HepG2 (cell line): Measurements from ENCODE around the gene SLC9A8. TPM values are rescaled to one million over a fixed set of nuclear protein-coding genes. Genes with fewer than 3 reads are reported as not detected.
A peak's percentile ranks its signal among the peaks of the same experiment; 100 is the strongest.

Experiments used
- ATAC-seq: fragments of 200-7000 bp; cut with Tn5 transposase; 3 replicates; pipeline ENCODE4 v1.9.1; 2020; ENCODE audit warnings: mild to moderate bottlenecking, moderate library complexity
- BruUV-seq: library from RNA; stranded (reverse); fragments of 400-500 nt; replicated peaks from 2 replicates; lab custom pipeline; 2021; lab: Mats Ljungman, UMichigan
- CTCF ChIA-PET: fragments of 300-600 bp; formaldehyde crosslinking; extraction: SDS; loops from one replicate; lab custom pipeline; 2021; ENCODE audit warnings: low total read pairs, inconsistent platforms, low intra/inter-chr PET ratio; lab: Yijun Ruan, JAX
- POLR2A ChIA-PET: fragments of 350-600 bp; sonication (Branson Sonifier 250); formaldehyde crosslinking; loops from one replicate; lab custom pipeline; 2020; ENCODE audit warnings: antibody characterized with exemption, inconsistent platforms; lab: Yijun Ruan, JAX
- DNase-seq: peaks from one replicate; pipeline ENCODE4 v3.0.0-alpha.2; 2015; ENCODE audit warnings: low spot score
- FAIRE-seq: peaks from 3 replicates; lab custom pipeline; 2011; peaks lifted over from hg19 to GRCh38; lab: Jason Lieb, UNC
- H2AFZ ChIP-seq: one replicate; pipeline ENCODE4 v1.6.1; 2011; ENCODE audit warnings: low read length, inconsistent platforms
- H3K27ac ChIP-seq: fragments of 300-600 bp; 3 replicates; pipeline ENCODE4 v1.8.0; 2011; ENCODE audit warnings: mixed run types, mild to moderate bottlenecking, mixed read lengths, low read length, inconsistent platforms; ENCODE audit not compliant: insufficient read depth; ENCODE audit errors: extremely low read length
- H3K27me3 ChIP-seq, 2 experiments: fragments of 200-600 bp in 1 of 2; 2 replicates in 1 of 2; 3 replicates in 1 of 2; pipeline versions ENCODE4 v1.6.0 to v1.8.0; 2011; ENCODE audit warnings: low read length in 2 of 2, mild to moderate bottlenecking in 2 of 2, moderate library complexity in 2 of 2, inconsistent platforms in 1 of 2; ENCODE audit not compliant: insufficient read depth in 2 of 2, control insufficient read depth in 1 of 2
- H3K36me3 ChIP-seq, 2 experiments: fragments of 200-600 bp in 1 of 2; replicated peaks in 1 of 2; 2 replicates in 1 of 2; 3 replicates in 1 of 2; pipeline versions ENCODE4 v1.5.1 to v1.8.0; 2011; ENCODE audit warnings: low read length in 2 of 2, inconsistent platforms in 1 of 2; ENCODE audit not compliant: insufficient read depth in 2 of 2, control insufficient read depth in 1 of 2
- H3K4me1 ChIP-seq: 2 replicates; pipeline ENCODE4 v1.5.1; 2012; ENCODE audit warnings: low read length, inconsistent platforms; ENCODE audit not compliant: insufficient read depth
- H3K4me2 ChIP-seq: 2 replicates; pipeline ENCODE4 v1.6.0; 2011; ENCODE audit warnings: low read depth, low read length, inconsistent platforms
- H3K4me3 ChIP-seq, 3 experiments: fragments of 200-600 bp in 1 of 3; sonication (generic), shearing (Covaris generic) in 1 of 3; replicated peaks in 1 of 3; 2 replicates each; pipeline ENCODE4 v1.5.1; 2011 to 2016; ENCODE audit warnings: low read length in 3 of 3, inconsistent platforms in 2 of 3, low read depth in 2 of 3, mild to moderate bottlenecking in 2 of 3, control low read depth in 1 of 3, mixed read lengths in 1 of 3; ENCODE audit not compliant: insufficient read depth in 1 of 3
- H3K79me2 ChIP-seq: one replicate; pipeline ENCODE4 v1.6.1; 2011; ENCODE audit warnings: low read length, inconsistent platforms; ENCODE audit not compliant: insufficient read depth
- H3K9ac ChIP-seq: 2 replicates; pipeline ENCODE4 v1.6.0; 2011; ENCODE audit warnings: mild to moderate bottlenecking, low read depth, low read length, inconsistent platforms; ENCODE audit not compliant: insufficient read depth
- H3K9me3 ChIP-seq: 2 replicates; pipeline ENCODE4 v1.5.1; 2012; ENCODE audit warnings: mild to moderate bottlenecking, low read length
- H4K20me1 ChIP-seq: 2 replicates; pipeline ENCODE4 v1.6.0; 2011; ENCODE audit warnings: inconsistent platforms, mild to moderate bottlenecking, low read length, moderate library complexity; ENCODE audit not compliant: insufficient read depth
- ETV5 ChIP-seq: IDR thresholded peaks from 2 replicates; pipeline ENCODE4 v1.6.1; 2018; ENCODE audit warnings: missing biosample characterization, missing genetic modification reagents, inconsistent platforms, borderline replicate concordance
- KLF12 ChIP-seq: sonication (generic); formaldehyde crosslinking; IDR thresholded peaks from 2 replicates; pipeline ENCODE4 v1.4.0; 2020; ENCODE audit warnings: missing genetic modification reagents, borderline replicate concordance
- MIXL1 ChIP-seq: IDR thresholded peaks from 2 replicates; pipeline ENCODE4 v1.6.1; 2016
- MTF2 ChIP-seq: sonication (generic); formaldehyde crosslinking; IDR thresholded peaks from 2 replicates; pipeline ENCODE4 v1.5.0; 2020; ENCODE audit warnings: missing genetic modification reagents, borderline replicate concordance
- PAX8 ChIP-seq: sonication (generic); formaldehyde crosslinking; IDR thresholded peaks from 2 replicates; pipeline ENCODE4 v1.8.0; 2022; ENCODE audit warnings: mild to moderate bottlenecking, missing genetic modification reagents, borderline replicate concordance
- ZKSCAN8 ChIP-seq: IDR thresholded peaks from 2 replicates; pipeline ENCODE4 v1.6.1; 2016; ENCODE audit warnings: borderline replicate concordance, missing genetic modification reagents, missing compliant biosample characterization
- ZNF124 ChIP-seq: sonication (generic); formaldehyde crosslinking; IDR thresholded peaks from 2 replicates; pipeline ENCODE4 v1.4.0; 2020; ENCODE audit warnings: missing genetic modification reagents
- ZNF543 ChIP-seq: sonication (generic); formaldehyde crosslinking; IDR thresholded peaks from 2 replicates; pipeline ENCODE4 v1.4.0; 2020; ENCODE audit warnings: mild to moderate bottlenecking, missing genetic modification reagents
- ZNF580 ChIP-seq: IDR thresholded peaks from 2 replicates; pipeline ENCODE4 v1.6.1; 2016; ENCODE audit warnings: low read depth, borderline replicate concordance
- ZNF670 ChIP-seq: sonication (generic); formaldehyde crosslinking; IDR thresholded peaks from 2 replicates; pipeline ENCODE4 v1.8.0; 2022; ENCODE audit warnings: mild to moderate bottlenecking, missing genetic modification reagents, borderline replicate concordance
- ZNF704 ChIP-seq: sonication (generic); formaldehyde crosslinking; IDR thresholded peaks from 2 replicates; pipeline ENCODE4 v1.8.1; 2023; ENCODE audit warnings: mild to moderate bottlenecking, inconsistent platforms, moderate library complexity, missing genetic modification reagents, borderline replicate concordance
- ZNF891 ChIP-seq: sonication (generic); formaldehyde crosslinking; IDR thresholded peaks from 2 replicates; pipeline ENCODE4 v1.5.0; 2020; ENCODE audit warnings: mild to moderate bottlenecking, missing genetic modification reagents
- ZZZ3 ChIP-seq: sonication (generic); formaldehyde crosslinking; IDR thresholded peaks from 2 replicates; pipeline ENCODE4 v1.4.0; 2020; ENCODE audit warnings: missing genetic modification reagents, mild to moderate bottlenecking, borderline replicate concordance
- WGBS: methylation state at CpG from one replicate; pipeline ENCODE4 v1.1.6; 2017; ENCODE audit warnings: low lambda C conversion rate; 5-methylcytosine and 5-hydroxymethylcytosine counted together
- in situ Hi-C: cut with HindIII; loops from 2 replicates; pipeline ENCODE4 v1.10.0; 2017; ENCODE audit warnings: low pct_unique_long_range_greater_than_20kb; ENCODE audit not compliant: extremely low pct_ligation_motif_present
- intact Hi-C: fragments of 100-400 bp; cut with micrococcal nuclease; formaldehyde crosslinking; loops from one replicate; pipeline ENCODE4 v1.10.0; 2022; ENCODE audit not compliant: unreplicated experiment
- polyA plus RNA-seq, 8 experiments: library from polyadenylated mRNA; depleted of rRNA in 3 of 8; stranded (reverse) in 7 of 8; unstranded in 1 of 8; fragments of >200 nt; fragmentation: Illumina TruSeq in 4 of 8; extraction: Trizol in 4 of 8; gene quantifications; 2 replicates each; pipeline versions ENCODE4 v1.2.1 to v1.2.3, GENCODE V29; 2011 to 2016; ENCODE audit warnings: low read depth in 4 of 8, missing spikeins in 1 of 8, mixed read lengths in 1 of 8; ENCODE audit not compliant: insufficient read depth in 1 of 8
- total RNA-seq, 5 experiments: library from RNA; depleted of rRNA; stranded (reverse); fragments of >200 nt; fragmentation: Illumina TruSeq; extraction: Trizol; gene quantifications; 2 replicates each; pipeline ENCODE4 v1.2.3, GENCODE V29; 2016; ENCODE audit warnings: low read depth in 1 of 5
- TF ChIP-seq, protein P1 (sequence below): sonication (generic); formaldehyde crosslinking; IDR thresholded peaks from 2 replicates; pipeline ENCODE4 v1.4.0; 2020; ENCODE audit warnings: missing genetic modification reagents
- TF ChIP-seq, protein P2 (sequence below): sonication (generic); formaldehyde crosslinking; IDR thresholded peaks from 2 replicates; pipeline ENCODE4 v1.5.0; 2020; ENCODE audit warnings: mild to moderate bottlenecking, missing genetic modification reagents, moderate library complexity

The SLC9A8 gene
- total and polyA plus RNA-seq, 2 of the 13 experiments (the other 11 are each of a cell fraction or from before 2014, with no cell fraction given), result 4.1 to 7.4 TPM

GRCh38 chr20:49914310-49915117 is 101.9 kb downstream of the SLC9A8 start:
- H3K79me2 ChIP-seq, result peaks cover 56% of the 10 kb centered on the region
- H3K9me3 ChIP-seq, result no peaks in the 10 kb centered on the region
- peaks cover 79% of the 10 kb centered on the region for H3K4me1 ChIP-seq
- CTCF ChIA-PET, result interaction anchor here (2.3 kb wide), 1 partner anchor 14 kb away, joined by 10 read pairs; no protein-coding TSS in a partner anchor
- intact Hi-C loops (loop anchor here (2.0 kb wide), 1 partner anchor 14 kb away; no protein-coding TSS in a partner anchor), in situ Hi-C loops (no loop called here)
- ATAC-seq (peak; percentile 18), FAIRE-seq (no peak), DNase-seq (no peak)
- 1% methylated on average over 19 of the region's 19 CpGs for WGBS
- H4K20me1 ChIP-seq, result no peaks in the 10 kb centered on the region
- H3K4me3 ChIP-seq, result peak overlapping the region; percentile 74 to 91 (median 90)
- peak overlapping the region; percentile 97 for H3K27ac ChIP-seq
- no peaks in the 10 kb centered on the region; a peak in 1 of 5 replicates for H3K27me3 ChIP-seq
- H3K9ac ChIP-seq, result peak overlapping the region; percentile 92
- POLR2A ChIA-PET, result interaction anchor here (0.5 to 1.4 kb wide), 7 partner anchors 10 to 86 kb away, joined by 3 to 9 read pairs (median 3); partner anchors contain the start of gene RNF114
- no peak overlapping the region for H2AFZ ChIP-seq
- TSS peak; percentile 49 for BruUV-seq
- H3K36me3 ChIP-seq, result peaks cover 8 to 13% of the 10 kb centered on the region in 2 experiments
- H3K4me2 ChIP-seq, result peak overlapping the region; percentile 98
- no peak for TF ChIP-seq ZNF580 (CRISPR knock-in tag)
- TF ChIP-seq MIXL1 (CRISPR knock-in tag), result no peak
- TF ChIP-seq ZNF704, result no peak
- TF ChIP-seq PAX8 (CRISPR knock-in tag), result no peak
- peak; percentile 99 for TF ChIP-seq ZKSCAN8 (CRISPR knock-in tag)
- TF ChIP-seq ZNF670 (CRISPR knock-in tag), result no peak
- TF ChIP-seq, protein P1, sequence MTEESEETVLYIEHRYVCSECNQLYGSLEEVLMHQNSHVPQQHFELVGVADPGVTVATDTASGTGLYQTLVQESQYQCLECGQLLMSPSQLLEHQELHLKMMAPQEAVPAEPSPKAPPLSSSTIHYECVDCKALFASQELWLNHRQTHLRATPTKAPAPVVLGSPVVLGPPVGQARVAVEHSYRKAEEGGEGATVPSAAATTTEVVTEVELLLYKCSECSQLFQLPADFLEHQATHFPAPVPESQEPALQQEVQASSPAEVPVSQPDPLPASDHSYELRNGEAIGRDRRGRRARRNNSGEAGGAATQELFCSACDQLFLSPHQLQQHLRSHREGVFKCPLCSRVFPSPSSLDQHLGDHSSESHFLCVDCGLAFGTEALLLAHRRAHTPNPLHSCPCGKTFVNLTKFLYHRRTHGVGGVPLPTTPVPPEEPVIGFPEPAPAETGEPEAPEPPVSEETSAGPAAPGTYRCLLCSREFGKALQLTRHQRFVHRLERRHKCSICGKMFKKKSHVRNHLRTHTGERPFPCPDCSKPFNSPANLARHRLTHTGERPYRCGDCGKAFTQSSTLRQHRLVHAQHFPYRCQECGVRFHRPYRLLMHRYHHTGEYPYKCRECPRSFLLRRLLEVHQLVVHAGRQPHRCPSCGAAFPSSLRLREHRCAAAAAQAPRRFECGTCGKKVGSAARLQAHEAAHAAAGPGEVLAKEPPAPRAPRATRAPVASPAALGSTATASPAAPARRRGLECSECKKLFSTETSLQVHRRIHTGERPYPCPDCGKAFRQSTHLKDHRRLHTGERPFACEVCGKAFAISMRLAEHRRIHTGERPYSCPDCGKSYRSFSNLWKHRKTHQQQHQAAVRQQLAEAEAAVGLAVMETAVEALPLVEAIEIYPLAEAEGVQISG (CRISPR knock-in tag), result 0 out of 2 replicates have a peak, but pooled peaks have one; percentile 1
- no peak for TF ChIP-seq ZNF124 (CRISPR knock-in tag)
- no peak for TF ChIP-seq ZZZ3
- 0 out of 2 replicates have a peak, but pooled peaks have one; percentile 15 for TF ChIP-seq ZNF891 (CRISPR knock-in tag)
- 0 out of 2 replicates have a peak, but pooled peaks have one; percentile 21 for TF ChIP-seq ZNF543 (CRISPR knock-in tag)
- TF ChIP-seq, protein P2, sequence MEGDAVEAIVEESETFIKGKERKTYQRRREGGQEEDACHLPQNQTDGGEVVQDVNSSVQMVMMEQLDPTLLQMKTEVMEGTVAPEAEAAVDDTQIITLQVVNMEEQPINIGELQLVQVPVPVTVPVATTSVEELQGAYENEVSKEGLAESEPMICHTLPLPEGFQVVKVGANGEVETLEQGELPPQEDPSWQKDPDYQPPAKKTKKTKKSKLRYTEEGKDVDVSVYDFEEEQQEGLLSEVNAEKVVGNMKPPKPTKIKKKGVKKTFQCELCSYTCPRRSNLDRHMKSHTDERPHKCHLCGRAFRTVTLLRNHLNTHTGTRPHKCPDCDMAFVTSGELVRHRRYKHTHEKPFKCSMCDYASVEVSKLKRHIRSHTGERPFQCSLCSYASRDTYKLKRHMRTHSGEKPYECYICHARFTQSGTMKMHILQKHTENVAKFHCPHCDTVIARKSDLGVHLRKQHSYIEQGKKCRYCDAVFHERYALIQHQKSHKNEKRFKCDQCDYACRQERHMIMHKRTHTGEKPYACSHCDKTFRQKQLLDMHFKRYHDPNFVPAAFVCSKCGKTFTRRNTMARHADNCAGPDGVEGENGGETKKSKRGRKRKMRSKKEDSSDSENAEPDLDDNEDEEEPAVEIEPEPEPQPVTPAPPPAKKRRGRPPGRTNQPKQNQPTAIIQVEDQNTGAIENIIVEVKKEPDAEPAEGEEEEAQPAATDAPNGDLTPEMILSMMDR, result peak; percentile 38
- no peak; the same call in 1 of the 2 replicates for TF ChIP-seq ETV5 (CRISPR knock-in tag)
- TF ChIP-seq KLF12 (CRISPR knock-in tag), result no peak
- no peak for TF ChIP-seq MTF2 (CRISPR knock-in tag)
